IPS-15b (cell line): ENCODE results near the gene NFIA.
"Not testable (repeated sequence)": the region's sequence is repeated elsewhere in the genome, so short reads cannot be mapped to it uniquely, and the experiment has no call there.

Experiments used
- H3K27me3 ChIP-seq: one replicate; pipeline ENCODE4 v1.6.1; 2013; ENCODE audit warnings: low read length; ENCODE audit not compliant: control insufficient read depth, insufficient read depth
- H3K36me3 ChIP-seq: one replicate; pipeline ENCODE4 v1.6.1; 2013; ENCODE audit warnings: low read length; ENCODE audit not compliant: control insufficient read depth, insufficient read depth
- H3K4me1 ChIP-seq: one replicate; pipeline ENCODE4 v1.6.1; 2013; ENCODE audit warnings: mild to moderate bottlenecking, low read length; ENCODE audit not compliant: control insufficient read depth, insufficient read depth
- H3K4me3 ChIP-seq: one replicate; pipeline ENCODE4 v1.5.1; 2013; ENCODE audit warnings: low read depth, low read length
- H3K9ac ChIP-seq: one replicate; pipeline ENCODE4 v1.6.1; 2013; ENCODE audit warnings: low read depth, mild to moderate bottlenecking, low read length
- H3K9me3 ChIP-seq: one replicate; pipeline ENCODE4 v1.6.1; 2013; ENCODE audit warnings: mild to moderate bottlenecking, low read length; ENCODE audit not compliant: control insufficient read depth, insufficient read depth

NFIA gene

DNA sequence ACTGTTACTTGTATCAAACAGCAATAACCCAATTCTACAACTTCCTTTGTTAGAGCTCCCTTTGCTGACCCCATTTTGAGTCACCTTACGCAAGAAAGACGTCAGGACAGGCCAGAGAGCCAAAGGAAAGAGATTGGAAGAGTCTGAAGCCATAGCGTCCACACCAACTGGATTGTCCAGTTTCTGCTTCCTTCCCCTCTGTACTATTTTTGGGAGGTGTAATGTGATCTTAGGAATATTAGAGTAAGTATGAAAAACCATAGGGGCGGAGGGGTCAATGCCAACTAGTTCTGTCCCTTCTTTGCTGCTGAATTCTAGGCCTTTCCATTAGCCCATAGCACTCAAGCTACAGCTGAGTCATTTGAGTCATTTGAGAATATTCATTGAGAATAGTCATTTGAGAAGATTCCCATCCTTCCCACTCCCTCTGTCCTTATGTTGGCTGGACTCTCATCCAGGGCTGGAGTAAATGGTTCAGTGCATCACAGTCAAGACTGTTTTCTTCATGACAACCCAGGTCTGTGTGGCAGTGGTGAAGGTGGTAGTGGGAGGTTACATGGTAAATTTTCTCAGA, 14.8 kb upstream of the NFIA start:
- Histone ChIP-seq H3K4me3 (no peak overlapping the region), H3K9me3 (no peaks in the 10 kb centered on the region), H3K36me3 (no peaks in the 10 kb centered on the region), H3K4me1 (peaks cover 9% of the 10 kb centered on the region), H3K27me3 (peaks cover 20% of the 10 kb centered on the region), H3K9ac (no peak overlapping the region)

- H3K9me3 ChIP-seq: no peaks in the 10 kb centered on the region
- peaks cover 9% of the 10 kb centered on the region for H3K4me1 ChIP-seq
- peaks cover 35% of the 10 kb centered on the region for H3K27me3 ChIP-seq
- H3K9ac ChIP-seq: no peak overlapping the region
- no peak overlapping the region for H3K4me3 ChIP-seq
- H3K36me3 ChIP-seq: no peaks in the 10 kb centered on the region
Measured at GRCh38 chr1:61070054-61070453, 12.3 kb upstream of the NFIA start.

GRCh38 chr1:61071205-61072130, 10.9 kb upstream of the NFIA start:
- peaks cover 13% of the 10 kb centered on the region for H3K4me1 ChIP-seq
- no peak overlapping the region for H3K4me3 ChIP-seq
- H3K27me3 ChIP-seq: peaks cover 45% of the 10 kb centered on the region
- no peaks in the 10 kb centered on the region for H3K36me3 ChIP-seq
- no peak overlapping the region for H3K9ac ChIP-seq
- no peaks in the 10 kb centered on the region for H3K9me3 ChIP-seq

DNA sequence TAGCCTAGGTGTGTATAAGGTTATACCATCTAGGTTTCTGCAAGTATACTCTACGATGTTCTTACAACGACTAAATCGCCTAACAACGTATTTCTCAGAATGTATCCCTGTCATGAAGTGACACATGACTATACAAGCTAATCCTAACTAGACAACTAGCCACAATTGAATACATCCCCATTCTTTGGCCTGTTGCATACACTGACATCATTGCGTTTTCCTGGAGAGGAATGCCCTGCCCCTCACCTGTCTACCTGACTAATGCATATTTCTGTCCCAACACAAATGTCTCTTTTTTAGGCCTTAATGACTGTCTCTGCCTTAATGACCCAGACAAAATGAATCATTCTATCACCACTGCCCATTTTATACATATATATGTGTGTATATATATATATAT, 8.5 kb upstream of the NFIA start:
- H3K4me3 ChIP-seq: no peak overlapping the region
- H3K36me3 ChIP-seq: no peaks in the 10 kb centered on the region
- H3K9me3 ChIP-seq: no peaks in the 10 kb centered on the region
- H3K4me1 ChIP-seq: peaks cover 19% of the 10 kb centered on the region
- no peak overlapping the region for H3K9ac ChIP-seq
- H3K27me3 ChIP-seq: peaks cover 52% of the 10 kb centered on the region

- H3K4me3 ChIP-seq, H3K36me3 ChIP-seq, H3K9ac ChIP-seq, H3K9me3 ChIP-seq: not testable (repeated sequence)
- Histone ChIP-seq H3K27me3 (peaks cover 62% of the 10 kb centered on the region), H3K4me1 (peaks cover 30% of the 10 kb centered on the region)
Measured at GRCh38 chr1:61075833-61076232, 6.5 kb upstream of the NFIA start.

- Histone ChIP-seq H3K36me3 (no peaks in the 10 kb centered on the region), H3K4me3 (peak overlapping the region; percentile 70), H3K27me3 (peaks cover 64% of the 10 kb centered on the region), H3K9ac (peak overlapping the region; percentile 26), H3K9me3 (no peaks in the 10 kb centered on the region), H3K4me1 (peaks cover 33% of the 10 kb centered on the region)
Measured at GRCh38 chr1:61076728-61077675, 5.4 kb upstream of the NFIA start.

- H3K4me1 ChIP-seq: peaks cover 33% of the 10 kb centered on the region
- no peaks in the 10 kb centered on the region for H3K36me3 ChIP-seq
- no peak overlapping the region for H3K9ac ChIP-seq
- H3K27me3 ChIP-seq: peaks cover 62% of the 10 kb centered on the region
- H3K4me3 ChIP-seq: peak overlapping the region; percentile 70
- H3K9me3 ChIP-seq: no peaks in the 10 kb centered on the region
Measured at GRCh38 chr1:61077676-61078541, 4.5 kb upstream of the NFIA start.

DNA sequence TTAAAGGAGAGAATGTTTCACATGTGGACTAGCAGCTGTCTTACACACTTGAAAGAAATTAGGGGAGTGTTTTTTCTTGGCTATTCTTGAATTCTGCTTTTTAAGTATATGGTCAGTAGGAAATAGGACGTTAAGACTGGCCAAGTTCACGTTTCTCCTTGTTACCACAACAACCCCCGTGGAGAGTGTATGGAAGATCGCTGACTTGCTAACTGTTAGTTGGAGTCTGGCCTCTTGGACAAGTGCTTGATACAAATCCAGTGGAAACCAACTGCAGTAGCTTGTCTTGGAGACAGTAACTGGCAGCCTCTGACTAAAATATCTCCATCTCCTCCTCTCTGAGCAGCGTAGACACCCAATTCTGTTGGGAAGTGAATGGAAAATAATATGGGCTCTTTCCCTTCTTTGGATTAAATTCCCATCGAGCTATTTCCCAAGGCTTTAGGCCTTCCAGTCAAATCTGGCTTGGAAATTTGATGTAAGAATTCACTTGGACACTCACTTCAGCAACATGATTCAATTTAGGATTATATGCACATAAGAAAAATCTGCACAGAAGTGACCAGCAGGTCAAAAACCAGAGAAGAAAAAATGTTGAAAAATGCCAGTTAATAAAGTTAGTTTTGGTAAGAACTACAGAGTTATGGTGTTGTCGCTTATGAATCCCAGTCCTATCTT, 3.6 kb upstream of the NFIA start:
- Histone ChIP-seq H3K27me3 (peaks cover 60% of the 10 kb centered on the region), H3K4me3 (no peak overlapping the region), H3K9me3 (no peaks in the 10 kb centered on the region), H3K4me1 (peaks cover 33% of the 10 kb centered on the region), H3K36me3 (no peaks in the 10 kb centered on the region), H3K9ac (no peak overlapping the region)

- Histone ChIP-seq H3K27me3 (peaks cover 62% of the 10 kb centered on the region), H3K4me1 (peaks cover 33% of the 10 kb centered on the region), H3K9me3 (no peaks in the 10 kb centered on the region), H3K9ac (no peak overlapping the region), H3K4me3 (peak overlapping the region; percentile 19), H3K36me3 (no peaks in the 10 kb centered on the region)
Measured at GRCh38 chr1:61079296-61079897, 3.0 kb upstream of the NFIA start.

GRCh38 chr1:61079898-61080336, 2.4 kb upstream of the NFIA start:
- Histone ChIP-seq H3K27me3 (peaks cover 65% of the 10 kb centered on the region), H3K9ac (no peak overlapping the region), H3K9me3 (no peaks in the 10 kb centered on the region), H3K36me3 (no peaks in the 10 kb centered on the region), H3K4me3 (peak overlapping the region; percentile 35), H3K4me1 (peaks cover 33% of the 10 kb centered on the region)
